Activated CD8-positive, alpha-beta memory T cell treated with anti-CD3 and anti-CD28 coated beads, Interleukin-2, amount 10 ng/mL, durations not matched to agents 7 days and 5 days (primary cell): Measurements from ENCODE around the gene AMIGO3. TPM values are rescaled to one million over a fixed set of nuclear protein-coding genes. Genes with fewer than 3 reads are reported as not detected.
"Not testable (repeated sequence)": the region's sequence is repeated elsewhere in the genome, so short reads cannot be mapped to it uniquely, and the experiment has no call there.

Experiments
- ATAC-seq: fragments of 150-1000 bp; cut with Tn5 transposase; one replicate; pipeline ENCODE4 v1.10.0; 2021; ENCODE audit warnings: moderate library complexity
- CTCF ChIA-PET: fragments of 350-600 bp; sonication (Branson Sonifier 250); formaldehyde crosslinking; loops from one replicate; lab custom pipeline; 2021; ENCODE audit warnings: antibody characterized with exemption; lab: Charles Lee
- DNase-seq: peaks from one replicate; pipeline ENCODE4 v3.0.0-alpha.2; 2020
- H3K27ac Mint-ChIP-seq: one replicate; pipeline ENCODE4 v1.8.0; 2021; ENCODE audit warnings: mild to moderate bottlenecking, mixed read lengths
- H3K27me3 Mint-ChIP-seq: one replicate; pipeline ENCODE4 v1.8.0; 2021; ENCODE audit warnings: mixed read lengths
- H3K36me3 Mint-ChIP-seq: one replicate; pipeline ENCODE4 v1.8.0; 2021; ENCODE audit warnings: mild to moderate bottlenecking, mixed read lengths
- H3K4me1 Mint-ChIP-seq: one replicate; pipeline ENCODE4 v1.8.0; 2021; ENCODE audit warnings: mixed read lengths
- H3K4me3 Mint-ChIP-seq: one replicate; pipeline ENCODE4 v1.8.0; 2021; ENCODE audit warnings: mild to moderate bottlenecking, moderate library complexity, mixed read lengths
- H3K9me3 Mint-ChIP-seq: one replicate; pipeline ENCODE4 v1.8.0; 2022; ENCODE audit warnings: low read depth, mixed read lengths
- total RNA-seq, 2 experiments: library from RNA; stranded (reverse); gene quantifications; one replicate each; pipeline ENCODE4 v1.2.3, GENCODE V29; 2021

AMIGO3 gene, protein sequence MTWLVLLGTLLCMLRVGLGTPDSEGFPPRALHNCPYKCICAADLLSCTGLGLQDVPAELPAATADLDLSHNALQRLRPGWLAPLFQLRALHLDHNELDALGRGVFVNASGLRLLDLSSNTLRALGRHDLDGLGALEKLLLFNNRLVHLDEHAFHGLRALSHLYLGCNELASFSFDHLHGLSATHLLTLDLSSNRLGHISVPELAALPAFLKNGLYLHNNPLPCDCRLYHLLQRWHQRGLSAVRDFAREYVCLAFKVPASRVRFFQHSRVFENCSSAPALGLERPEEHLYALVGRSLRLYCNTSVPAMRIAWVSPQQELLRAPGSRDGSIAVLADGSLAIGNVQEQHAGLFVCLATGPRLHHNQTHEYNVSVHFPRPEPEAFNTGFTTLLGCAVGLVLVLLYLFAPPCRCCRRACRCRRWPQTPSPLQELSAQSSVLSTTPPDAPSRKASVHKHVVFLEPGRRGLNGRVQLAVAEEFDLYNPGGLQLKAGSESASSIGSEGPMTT
- total RNA-seq = 1 to 10 TPM in 1 of 2 experiments, under 1 TPM in 1; 0.19 to 1.2 TPM

DNA sequence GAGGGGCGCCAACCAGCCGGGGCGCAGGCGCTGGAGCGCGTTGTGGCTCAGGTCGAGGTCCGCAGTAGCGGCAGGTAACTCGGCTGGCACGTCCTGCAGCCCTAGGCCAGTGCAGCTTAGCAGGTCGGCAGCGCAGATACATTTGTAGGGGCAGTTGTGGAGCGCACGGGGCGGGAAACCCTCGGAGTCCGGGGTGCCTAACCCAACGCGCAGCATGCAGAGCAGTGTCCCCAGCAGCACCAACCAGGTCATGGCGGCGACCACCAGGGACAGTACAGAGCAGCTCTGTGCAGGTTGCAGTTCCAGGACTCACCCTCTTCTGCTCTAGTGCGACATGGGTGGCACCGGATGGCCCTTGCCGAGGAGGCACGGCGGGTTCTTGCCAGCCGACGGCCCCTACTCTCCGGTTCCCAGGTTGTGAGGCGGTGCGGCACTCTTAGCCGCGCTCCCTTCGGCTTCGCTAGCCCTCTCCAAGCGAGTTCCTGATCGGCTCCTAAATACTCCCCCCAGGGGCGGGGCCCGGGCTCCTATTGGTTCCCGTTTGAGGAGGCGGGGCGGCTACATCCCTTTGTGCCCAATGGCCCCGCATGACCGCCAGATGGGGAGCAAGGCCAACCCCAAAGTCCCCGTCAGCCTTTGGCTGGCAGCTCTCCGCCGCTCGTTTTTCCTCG, at the start of gene AMIGO3:
TSS of gene AMIGO3 (minus strand) at position 471 of the 671 bp plus-strand sequence. CDS start at position 252, 219 bp downstream.
- peaks cover 23% of the 10 kb centered on the region for H3K4me1 Mint-ChIP-seq
- ATAC-seq (peak; percentile 74), DNase-seq (peak; percentile 95)
- peak within 1 kb of the TSS; percentile 76 for H3K27ac Mint-ChIP-seq
- peak within 1 kb of the TSS; percentile 77 for H3K4me3 Mint-ChIP-seq
- no peaks in the 10 kb centered on the region for H3K9me3 Mint-ChIP-seq
- peaks cover 2% of the 10 kb centered on the region for H3K36me3 Mint-ChIP-seq
- CTCF ChIA-PET = interaction anchor here (0.8 to 2.6 kb wide), 14 partner anchors 7 to 179 kb away, joined by 3 to 24 read pairs (median 4); partner anchors contain the start of gene IP6K1
- no peaks in the 10 kb centered on the region for H3K27me3 Mint-ChIP-seq

DNA sequence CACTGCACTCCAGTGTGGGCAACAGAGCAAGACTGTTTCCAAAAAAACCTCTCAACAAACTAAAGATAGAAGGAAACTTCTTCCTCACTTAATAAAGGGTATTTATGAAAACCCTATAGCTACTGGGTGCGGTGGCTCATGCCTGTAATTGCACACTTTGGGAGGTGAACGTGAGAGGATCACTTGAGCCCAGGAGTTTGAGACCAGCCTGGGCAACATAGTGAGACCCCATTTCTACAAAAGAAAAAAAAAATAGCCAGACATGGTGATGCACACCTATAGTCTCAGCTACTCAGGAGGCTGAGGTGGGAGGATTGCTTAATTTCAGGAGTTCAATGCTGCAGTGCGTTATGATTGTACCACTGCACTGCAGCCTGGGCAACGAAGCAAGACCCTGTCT, 44.5 kb upstream of the AMIGO3 start:
- Mint-ChIP-seq H3K9me3 (no peaks in the 10 kb centered on the region), H3K27ac (no peak overlapping the region), H3K27me3 (no peaks in the 10 kb centered on the region), H3K4me1 (peaks cover 2% of the 10 kb centered on the region), H3K36me3 (peaks cover 8% of the 10 kb centered on the region), H3K4me3 (no peak overlapping the region)
- CTCF ChIA-PET = no interaction called here
- DNase-seq = no peak
- no peak for ATAC-seq

DNA sequence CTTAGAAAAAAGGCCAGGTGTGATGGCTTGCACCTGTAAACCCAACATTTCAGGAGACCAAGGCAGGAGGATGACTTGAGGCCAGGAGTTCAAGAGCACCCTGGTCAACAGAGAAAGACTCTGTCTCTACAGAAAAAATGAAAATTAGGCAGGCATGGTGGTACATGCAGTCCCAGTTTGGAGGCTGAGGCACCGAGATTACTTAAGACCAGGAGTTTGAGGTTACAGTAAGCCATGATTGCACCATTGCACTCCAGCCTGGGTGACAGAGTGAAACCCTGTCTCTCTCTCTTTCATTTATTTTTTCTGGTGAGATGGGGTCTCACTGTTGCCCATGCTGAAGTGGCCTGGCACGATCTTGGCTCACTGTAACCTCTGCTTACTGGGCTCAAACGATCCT, 42.2 kb upstream of the AMIGO3 start:
- no peaks in the 10 kb centered on the region for H3K27me3 Mint-ChIP-seq
- H3K27ac Mint-ChIP-seq = no peak overlapping the region
- H3K4me3 Mint-ChIP-seq = no peak overlapping the region
- H3K9me3 Mint-ChIP-seq = no peaks in the 10 kb centered on the region
- DNase-seq (no peak), ATAC-seq (no peak)
- CTCF ChIA-PET = no interaction called here
- peaks cover 5% of the 10 kb centered on the region for H3K36me3 Mint-ChIP-seq
- H3K4me1 Mint-ChIP-seq = peaks cover 2% of the 10 kb centered on the region

DNA sequence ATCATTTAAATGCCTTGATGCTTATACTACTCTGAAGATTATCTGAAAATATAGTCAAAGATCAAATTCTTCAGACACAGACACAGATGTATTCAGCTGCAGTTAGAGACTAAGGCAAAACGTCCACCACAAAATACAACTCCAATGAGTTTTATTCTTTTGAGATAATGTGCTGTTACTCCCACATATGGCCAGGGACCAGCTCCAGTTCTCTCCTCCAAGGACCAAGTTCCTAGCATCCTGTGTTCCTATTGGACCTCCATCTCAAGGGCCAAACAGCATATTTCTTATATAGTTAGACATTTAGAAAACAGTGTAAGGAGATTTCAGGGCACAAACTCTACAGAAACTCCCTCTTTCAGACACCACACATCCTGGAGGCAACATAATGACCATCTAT, 39.7 kb upstream of the AMIGO3 start:
- peaks cover under 1% of the 10 kb centered on the region for H3K4me1 Mint-ChIP-seq
- H3K36me3 Mint-ChIP-seq = peaks cover 2% of the 10 kb centered on the region
- no peaks in the 10 kb centered on the region for H3K9me3 Mint-ChIP-seq
- H3K4me3 Mint-ChIP-seq = no peak overlapping the region
- DNase-seq (no peak), ATAC-seq (no peak)
- H3K27ac Mint-ChIP-seq = no peak overlapping the region
- no peaks in the 10 kb centered on the region for H3K27me3 Mint-ChIP-seq
- CTCF ChIA-PET = no interaction called here

DNA sequence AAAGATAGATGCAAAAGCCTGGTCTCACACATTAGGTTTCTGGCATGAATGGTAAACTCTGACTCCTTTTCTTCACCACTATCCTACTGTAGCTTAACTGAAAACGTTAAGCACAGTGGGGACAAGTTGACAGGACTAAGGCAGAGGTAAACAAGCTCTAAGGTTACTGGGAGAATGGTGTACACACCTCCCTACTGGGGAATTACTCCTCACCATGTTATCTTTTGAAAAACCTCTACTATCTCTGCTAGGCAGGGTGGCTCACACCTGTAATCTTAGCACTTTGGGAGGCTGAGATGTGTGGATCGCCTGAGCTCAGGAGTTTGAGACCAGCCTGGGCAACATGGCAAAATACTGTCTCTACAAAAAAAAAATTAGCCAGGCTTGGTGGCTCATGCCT, 37.7 kb upstream of the AMIGO3 start:
- Mint-ChIP-seq H3K4me3 (no peak overlapping the region), H3K9me3 (no peaks in the 10 kb centered on the region), H3K36me3 (peaks cover 4% of the 10 kb centered on the region), H3K4me1 (peaks cover 5% of the 10 kb centered on the region), H3K27ac (no peak overlapping the region), H3K27me3 (no peaks in the 10 kb centered on the region)
- CTCF ChIA-PET = interaction anchor here (1.5 to 1.6 kb wide), 3 partner anchors 53 to 85 kb away, joined by 4 to 5 read pairs (median 4); no protein-coding TSS in a partner anchor
- ATAC-seq (no peak), DNase-seq (no peak)

DNA sequence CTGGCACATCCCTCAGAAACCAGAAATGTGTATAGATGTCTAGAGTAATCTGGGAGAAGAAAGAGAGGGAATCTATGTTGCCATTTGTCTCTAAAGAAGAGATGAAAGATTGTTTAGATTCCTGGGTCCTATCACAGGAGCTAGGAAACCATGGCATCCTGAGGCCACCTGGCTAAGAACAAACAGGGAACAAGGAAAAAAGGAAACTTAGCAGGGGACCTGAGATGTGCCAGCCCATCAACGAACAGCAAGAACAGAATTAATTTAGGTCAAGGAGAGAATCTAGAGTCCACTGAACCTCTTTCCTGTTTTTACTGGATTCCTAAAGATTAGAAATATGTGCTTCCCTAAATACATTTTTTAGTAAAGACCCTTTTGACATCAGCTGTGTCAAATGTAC, 36.6 kb upstream of the AMIGO3 start:
- H3K4me1 Mint-ChIP-seq = peaks cover 5% of the 10 kb centered on the region

DNA sequence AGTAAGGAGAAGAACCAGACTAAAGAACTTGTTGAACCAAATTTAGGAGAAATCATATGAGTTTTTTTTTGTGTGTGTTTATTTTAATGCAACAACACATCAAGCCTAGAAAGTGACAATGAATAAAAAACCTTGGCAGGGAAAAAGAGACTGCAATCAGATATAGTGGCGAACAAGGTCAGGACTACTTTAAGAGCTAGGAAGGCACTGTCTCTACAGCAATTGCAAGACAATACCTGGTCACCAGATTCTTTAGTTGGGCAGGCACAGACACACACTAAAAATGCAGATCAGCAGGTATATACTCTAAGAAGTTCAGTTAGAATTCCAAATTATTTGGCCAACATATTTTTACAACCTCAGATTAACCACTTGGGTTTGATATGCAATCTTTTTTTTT, 35.1 kb upstream of the AMIGO3 start:
- no peak overlapping the region for H3K27ac Mint-ChIP-seq
- H3K27me3 Mint-ChIP-seq = no peaks in the 10 kb centered on the region
- H3K9me3 Mint-ChIP-seq = no peaks in the 10 kb centered on the region
- peaks cover 5% of the 10 kb centered on the region for H3K36me3 Mint-ChIP-seq
- CTCF ChIA-PET = no interaction called here
- DNase-seq (no peak), ATAC-seq (no peak)
- no peak overlapping the region for H3K4me3 Mint-ChIP-seq
- H3K4me1 Mint-ChIP-seq = peaks cover 5% of the 10 kb centered on the region

More for the DNA sequence above, 36.6 kb upstream of the AMIGO3 start:
- Mint-ChIP-seq H3K9me3 (no peaks in the 10 kb centered on the region), H3K4me3 (no peak overlapping the region), H3K27ac (no peak overlapping the region), H3K27me3 (no peaks in the 10 kb centered on the region), H3K36me3 (peaks cover 4% of the 10 kb centered on the region)
- DNase-seq = no peak
- CTCF ChIA-PET = no interaction called here
- no peak for ATAC-seq

DNA sequence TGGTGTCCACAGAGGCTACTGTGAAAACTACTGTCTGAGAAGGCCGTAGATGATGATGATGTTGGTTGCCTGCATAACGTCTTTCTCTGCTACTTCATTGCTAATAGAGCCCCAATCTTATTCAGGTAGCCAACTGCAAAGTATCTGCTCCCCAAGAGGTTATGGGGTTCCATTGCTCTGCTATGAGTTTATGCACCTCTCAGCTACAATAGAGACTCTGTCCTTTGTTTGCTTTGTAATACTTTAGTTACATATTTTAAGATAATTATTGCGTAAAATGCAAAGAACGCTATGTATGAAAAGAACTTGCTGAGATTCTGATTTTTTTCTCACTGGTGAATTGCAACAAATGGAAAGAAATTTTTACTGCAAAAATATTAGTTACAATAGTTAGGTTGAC, 32.0 kb upstream of the AMIGO3 start:
- no peaks in the 10 kb centered on the region for H3K9me3 Mint-ChIP-seq
- CTCF ChIA-PET = no interaction called here
- peaks cover 5% of the 10 kb centered on the region for H3K4me1 Mint-ChIP-seq
- H3K4me3 Mint-ChIP-seq = no peak overlapping the region
- H3K27me3 Mint-ChIP-seq = no peaks in the 10 kb centered on the region
- ATAC-seq (no peak), DNase-seq (no peak)
- peaks cover 9% of the 10 kb centered on the region for H3K36me3 Mint-ChIP-seq
- peak overlapping the region; percentile 61 for H3K27ac Mint-ChIP-seq

DNA sequence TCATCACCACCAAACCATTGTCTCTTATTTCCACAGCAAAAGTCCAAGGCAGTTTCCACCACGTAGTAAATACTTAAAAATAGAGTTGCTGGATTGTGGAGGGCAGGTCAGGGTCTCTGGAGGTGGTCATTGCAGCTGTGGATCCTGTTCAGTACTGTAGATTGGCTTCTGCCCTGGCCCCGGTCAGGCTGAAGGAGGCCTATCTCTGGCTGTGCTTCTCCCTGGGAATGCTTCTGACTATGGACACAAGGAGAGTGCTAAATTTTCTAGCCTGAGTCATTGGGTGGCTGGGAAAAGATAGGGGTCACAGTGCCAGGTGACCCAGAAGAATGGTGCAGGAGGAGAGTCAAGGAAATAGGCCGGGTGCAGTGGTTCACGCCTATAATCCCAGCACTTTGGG, 30.6 kb upstream of the AMIGO3 start:
- H3K4me3 Mint-ChIP-seq = no peak overlapping the region
- CTCF ChIA-PET = interaction anchor here (0.8 kb wide), 1 partner anchor 89 kb away, joined by 3 read pairs; no protein-coding TSS in a partner anchor
- peaks cover 5% of the 10 kb centered on the region for H3K4me1 Mint-ChIP-seq
- no peaks in the 10 kb centered on the region for H3K27me3 Mint-ChIP-seq
- no peak for DNase-seq
- H3K27ac Mint-ChIP-seq = no peak overlapping the region
- peaks cover 13% of the 10 kb centered on the region for H3K36me3 Mint-ChIP-seq
- no peaks in the 10 kb centered on the region for H3K9me3 Mint-ChIP-seq
- no peak for ATAC-seq

DNA sequence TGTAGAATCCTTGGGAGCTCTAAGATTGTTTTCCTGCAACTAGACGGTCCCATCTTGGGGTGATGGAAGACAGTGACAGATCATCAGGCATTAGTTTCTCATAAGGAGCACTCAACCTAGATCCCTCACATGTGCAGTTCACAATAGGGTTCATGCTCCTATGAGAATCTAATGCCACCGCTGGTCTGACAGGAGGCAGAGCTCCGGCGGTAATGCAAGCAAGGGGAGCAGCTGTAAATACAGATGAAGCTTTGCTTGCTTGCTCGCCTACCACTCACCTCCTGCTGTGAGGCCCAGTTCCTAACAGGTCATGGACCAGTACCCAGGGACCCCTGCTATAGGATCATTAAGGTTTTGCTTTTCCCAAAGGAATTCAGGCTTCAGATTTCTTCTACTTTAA, 29.4 kb upstream of the AMIGO3 start:
- CTCF ChIA-PET, H3K9me3 Mint-ChIP-seq, H3K4me3 Mint-ChIP-seq, H3K27me3 Mint-ChIP-seq, H3K27ac Mint-ChIP-seq, H3K4me1 Mint-ChIP-seq, DNase-seq, ATAC-seq: not testable (repeated sequence)
- peaks cover 16% of the 10 kb centered on the region for H3K36me3 Mint-ChIP-seq

DNA sequence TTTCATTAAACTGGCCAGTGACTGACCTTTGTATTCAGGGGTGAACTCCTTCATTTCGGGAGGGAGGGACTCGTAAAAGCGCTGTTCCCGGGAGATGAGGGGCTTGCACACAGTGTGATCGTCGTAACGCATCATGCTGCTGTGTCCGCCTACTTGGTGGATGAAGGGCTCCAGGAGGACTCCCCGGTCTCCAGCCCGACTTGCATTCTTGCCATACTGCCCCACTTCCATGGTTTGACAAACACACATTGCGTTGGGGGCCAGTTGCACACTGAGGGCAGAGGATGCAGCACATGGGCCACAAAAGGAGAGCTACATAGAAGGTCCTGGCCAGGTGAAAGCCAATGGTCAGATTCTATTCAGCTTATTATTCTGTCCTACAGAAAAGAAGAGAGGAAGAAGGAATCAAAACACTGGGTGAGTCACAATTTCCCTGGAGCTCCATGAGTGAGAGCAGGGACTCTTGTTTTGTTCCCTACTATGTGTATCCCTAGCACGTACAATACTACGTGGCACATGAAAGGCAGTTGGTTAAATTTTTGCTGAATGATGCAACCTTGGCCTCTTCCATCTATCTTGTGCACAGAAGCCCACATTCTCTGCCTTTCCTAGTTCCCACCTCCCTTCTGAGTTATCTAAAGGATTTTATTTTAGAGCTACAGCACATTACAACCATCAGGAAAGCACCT, 28.5 kb upstream of the AMIGO3 start:
- no peak for ATAC-seq
- CTCF ChIA-PET = no interaction called here
- Mint-ChIP-seq H3K36me3 (peaks cover 13% of the 10 kb centered on the region), H3K4me1 (no peaks in the 10 kb centered on the region), H3K27me3 (no peaks in the 10 kb centered on the region), H3K9me3 (no peaks in the 10 kb centered on the region), H3K27ac (no peak overlapping the region), H3K4me3 (no peak overlapping the region)
- no peak for DNase-seq

DNA sequence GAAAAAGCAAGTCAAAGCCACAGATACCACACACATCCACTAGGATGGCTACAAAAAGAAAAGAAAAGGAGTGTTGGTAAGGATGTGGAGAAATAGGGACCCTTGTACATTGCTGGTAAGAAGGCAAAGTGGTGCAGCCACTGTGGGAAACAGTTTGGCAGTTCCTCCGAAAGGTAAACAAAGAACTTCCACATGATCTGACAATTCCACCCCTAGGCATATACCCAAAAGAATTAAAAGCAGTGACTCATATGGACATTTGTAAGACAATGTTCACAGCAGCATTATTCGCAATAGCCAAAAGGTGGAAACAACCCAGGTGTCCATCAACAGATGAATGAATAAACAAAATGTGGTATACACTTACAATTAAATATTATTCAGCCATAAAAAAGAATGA, 26.5 kb upstream of the AMIGO3 start:
- no peaks in the 10 kb centered on the region for H3K9me3 Mint-ChIP-seq
- no peaks in the 10 kb centered on the region for H3K4me1 Mint-ChIP-seq
- peaks cover 13% of the 10 kb centered on the region for H3K36me3 Mint-ChIP-seq
- ATAC-seq = no peak
- CTCF ChIA-PET = no interaction called here
- no peak overlapping the region for H3K27ac Mint-ChIP-seq
- H3K27me3 Mint-ChIP-seq = no peaks in the 10 kb centered on the region
- DNase-seq = no peak
- H3K4me3 Mint-ChIP-seq = no peak overlapping the region

DNA sequence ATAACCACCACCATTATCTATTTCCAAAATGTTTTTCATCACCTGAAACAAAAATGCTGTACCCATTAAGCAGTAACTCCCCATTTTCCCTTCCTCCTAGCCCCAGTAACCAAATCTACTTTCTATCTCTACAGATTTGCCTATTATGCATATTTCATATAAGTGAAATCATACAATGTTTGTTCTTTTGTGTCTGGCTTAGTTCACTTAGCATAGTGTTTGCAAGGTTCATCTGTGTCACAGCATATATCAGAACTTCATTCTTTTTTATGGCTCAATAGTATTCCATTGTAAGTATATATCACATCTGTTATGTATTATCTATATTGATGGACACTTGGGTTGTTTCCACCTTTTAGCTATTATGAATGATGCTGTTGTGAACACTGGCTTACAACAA, 20.9 kb upstream of the AMIGO3 start:
- ATAC-seq (no peak), DNase-seq (no peak)
- no peaks in the 10 kb centered on the region for H3K9me3 Mint-ChIP-seq
- H3K36me3 Mint-ChIP-seq = peaks cover 31% of the 10 kb centered on the region
- H3K27ac Mint-ChIP-seq = no peak overlapping the region
- H3K27me3 Mint-ChIP-seq = no peaks in the 10 kb centered on the region
- no peaks in the 10 kb centered on the region for H3K4me1 Mint-ChIP-seq
- H3K4me3 Mint-ChIP-seq = no peak overlapping the region
- CTCF ChIA-PET = interaction anchor here (1.5 kb wide), 1 partner anchor 36 kb away, joined by 3 read pairs; no protein-coding TSS in a partner anchor
